HG03135 (cell line): ENCODE data around the gene RBL2.
"Not testable (repeated sequence)": the region's sequence is repeated elsewhere in the genome, so short reads cannot be mapped to it uniquely, and the experiment has no call there.

Experiments
- ATAC-seq: cut with Tn5 transposase; IDR thresholded peaks from one replicate; pipeline ENCODE4 v1.9.1; 2021; ENCODE audit warnings: mild to moderate bottlenecking, moderate library complexity; ENCODE audit not compliant: unreplicated experiment

Gene RBL2, protein sequence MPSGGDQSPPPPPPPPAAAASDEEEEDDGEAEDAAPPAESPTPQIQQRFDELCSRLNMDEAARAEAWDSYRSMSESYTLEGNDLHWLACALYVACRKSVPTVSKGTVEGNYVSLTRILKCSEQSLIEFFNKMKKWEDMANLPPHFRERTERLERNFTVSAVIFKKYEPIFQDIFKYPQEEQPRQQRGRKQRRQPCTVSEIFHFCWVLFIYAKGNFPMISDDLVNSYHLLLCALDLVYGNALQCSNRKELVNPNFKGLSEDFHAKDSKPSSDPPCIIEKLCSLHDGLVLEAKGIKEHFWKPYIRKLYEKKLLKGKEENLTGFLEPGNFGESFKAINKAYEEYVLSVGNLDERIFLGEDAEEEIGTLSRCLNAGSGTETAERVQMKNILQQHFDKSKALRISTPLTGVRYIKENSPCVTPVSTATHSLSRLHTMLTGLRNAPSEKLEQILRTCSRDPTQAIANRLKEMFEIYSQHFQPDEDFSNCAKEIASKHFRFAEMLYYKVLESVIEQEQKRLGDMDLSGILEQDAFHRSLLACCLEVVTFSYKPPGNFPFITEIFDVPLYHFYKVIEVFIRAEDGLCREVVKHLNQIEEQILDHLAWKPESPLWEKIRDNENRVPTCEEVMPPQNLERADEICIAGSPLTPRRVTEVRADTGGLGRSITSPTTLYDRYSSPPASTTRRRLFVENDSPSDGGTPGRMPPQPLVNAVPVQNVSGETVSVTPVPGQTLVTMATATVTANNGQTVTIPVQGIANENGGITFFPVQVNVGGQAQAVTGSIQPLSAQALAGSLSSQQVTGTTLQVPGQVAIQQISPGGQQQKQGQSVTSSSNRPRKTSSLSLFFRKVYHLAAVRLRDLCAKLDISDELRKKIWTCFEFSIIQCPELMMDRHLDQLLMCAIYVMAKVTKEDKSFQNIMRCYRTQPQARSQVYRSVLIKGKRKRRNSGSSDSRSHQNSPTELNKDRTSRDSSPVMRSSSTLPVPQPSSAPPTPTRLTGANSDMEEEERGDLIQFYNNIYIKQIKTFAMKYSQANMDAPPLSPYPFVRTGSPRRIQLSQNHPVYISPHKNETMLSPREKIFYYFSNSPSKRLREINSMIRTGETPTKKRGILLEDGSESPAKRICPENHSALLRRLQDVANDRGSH

DNA sequence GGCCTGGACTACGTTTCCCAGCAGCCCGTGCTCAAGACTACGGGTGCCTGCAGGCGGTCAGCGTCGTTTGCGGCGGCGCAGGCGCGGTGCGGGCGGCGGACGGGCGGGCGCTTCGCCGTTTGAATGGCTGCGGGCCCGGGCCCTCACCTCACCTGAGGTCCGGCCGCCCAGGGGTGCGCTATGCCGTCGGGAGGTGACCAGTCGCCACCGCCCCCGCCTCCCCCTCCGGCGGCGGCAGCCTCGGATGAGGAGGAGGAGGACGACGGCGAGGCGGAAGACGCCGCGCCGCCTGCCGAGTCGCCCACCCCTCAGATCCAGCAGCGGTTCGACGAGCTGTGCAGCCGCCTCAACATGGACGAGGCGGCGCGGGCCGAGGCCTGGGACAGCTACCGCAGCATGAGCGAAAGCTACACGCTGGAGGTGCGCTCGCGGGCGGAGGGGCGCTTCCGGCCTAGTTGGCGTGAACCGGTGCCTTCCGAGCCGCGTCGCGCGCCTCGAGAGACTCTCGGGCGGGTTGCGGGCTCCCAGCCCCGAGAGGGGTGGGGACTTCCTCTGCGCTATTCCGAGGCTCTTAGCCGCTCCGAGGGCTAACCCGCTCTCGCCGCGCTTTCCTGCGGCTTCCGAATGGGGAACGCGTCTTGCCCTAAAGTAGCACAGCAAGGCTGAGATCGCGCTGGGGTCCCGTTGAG is at the start of gene RBL2:
TSS of gene RBL2 (plus strand) at position 95 of the 689 bp plus-strand sequence. CDS start at position 181, 86 bp downstream.
- ATAC-seq = peak; percentile 78

DNA sequence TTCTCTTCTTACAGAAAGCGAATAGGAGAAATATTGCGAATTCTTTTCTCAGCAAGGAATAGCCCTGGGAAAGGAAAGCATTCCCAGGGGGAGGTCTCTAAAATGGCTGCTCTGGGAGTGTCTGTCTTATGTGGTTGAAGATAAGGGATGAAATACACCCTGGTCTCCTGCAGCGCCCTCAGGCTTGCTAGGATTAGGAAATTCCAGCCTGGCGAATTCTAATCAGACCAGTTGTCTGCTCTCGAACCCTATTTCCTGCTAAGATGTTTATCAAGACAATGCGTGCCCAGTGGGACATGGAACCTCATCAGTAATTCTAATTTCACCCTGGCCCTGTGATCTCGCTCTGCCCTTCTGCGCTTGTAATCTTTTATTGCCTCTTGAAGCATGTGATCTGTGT is 49.7 kb upstream of the RBL2 start:
- ATAC-seq = not testable (repeated sequence)

DNA sequence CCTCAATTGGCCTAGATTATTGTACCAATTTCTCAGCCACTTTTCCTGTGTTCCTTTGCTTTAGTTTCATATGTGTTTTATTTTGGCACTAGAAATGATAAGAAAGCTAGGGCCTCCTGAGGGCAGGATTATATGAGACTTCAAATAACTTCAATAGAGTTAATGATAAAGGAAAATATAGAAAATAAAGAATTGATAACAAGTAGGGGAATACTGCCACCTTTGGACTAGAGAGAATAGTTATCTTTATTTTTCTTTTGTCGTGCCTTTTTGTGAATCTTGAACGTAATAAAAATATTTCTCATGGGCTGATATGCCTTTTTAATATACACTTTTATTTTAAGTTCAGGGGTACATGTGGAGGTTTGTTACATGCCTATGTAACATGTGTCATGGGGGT is 29.3 kb upstream of the RBL2 start:
- no peak for ATAC-seq

DNA sequence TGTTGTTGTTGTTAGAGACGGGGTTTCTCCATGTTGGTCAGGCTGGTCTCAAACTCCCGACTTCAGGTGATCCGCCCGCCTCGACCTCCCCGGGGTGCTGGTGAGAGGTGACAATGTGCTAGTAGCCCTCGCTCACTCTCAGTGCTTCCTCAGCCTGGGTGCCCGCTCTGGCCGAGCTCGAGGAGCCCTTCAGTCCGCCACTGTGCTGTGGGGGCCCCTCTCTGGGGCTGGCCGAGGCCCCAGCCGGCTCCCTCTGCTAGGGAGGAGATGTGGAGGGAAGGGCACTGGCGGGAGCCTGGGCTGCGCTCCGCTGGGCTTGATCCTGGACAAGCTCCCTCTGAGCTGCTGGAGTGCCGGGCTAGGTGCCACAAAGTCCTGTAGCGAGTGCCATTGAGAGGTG is 21.7 kb upstream of the RBL2 start:
- ATAC-seq = no peak

DNA sequence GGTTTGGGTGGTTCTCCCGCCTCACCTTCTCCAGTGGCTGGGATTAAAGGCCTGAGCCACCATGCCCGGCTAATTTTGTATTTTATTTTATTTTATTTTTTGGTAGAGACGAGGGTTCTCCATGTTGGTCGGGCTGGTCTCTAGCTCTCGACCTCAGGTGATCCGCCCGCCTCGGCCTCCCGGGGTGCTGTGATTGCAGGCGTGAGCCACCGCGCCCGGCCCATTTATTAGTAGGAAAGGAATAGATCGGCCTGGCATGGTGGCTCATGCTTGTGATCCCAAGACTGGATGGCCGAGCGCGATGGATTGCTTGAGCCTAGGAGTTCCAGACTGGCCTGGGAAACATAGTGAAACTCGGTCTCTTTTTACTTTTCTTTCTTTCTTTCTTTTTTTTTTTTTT is 20.4 kb upstream of the RBL2 start:
- ATAC-seq = no peak

DNA sequence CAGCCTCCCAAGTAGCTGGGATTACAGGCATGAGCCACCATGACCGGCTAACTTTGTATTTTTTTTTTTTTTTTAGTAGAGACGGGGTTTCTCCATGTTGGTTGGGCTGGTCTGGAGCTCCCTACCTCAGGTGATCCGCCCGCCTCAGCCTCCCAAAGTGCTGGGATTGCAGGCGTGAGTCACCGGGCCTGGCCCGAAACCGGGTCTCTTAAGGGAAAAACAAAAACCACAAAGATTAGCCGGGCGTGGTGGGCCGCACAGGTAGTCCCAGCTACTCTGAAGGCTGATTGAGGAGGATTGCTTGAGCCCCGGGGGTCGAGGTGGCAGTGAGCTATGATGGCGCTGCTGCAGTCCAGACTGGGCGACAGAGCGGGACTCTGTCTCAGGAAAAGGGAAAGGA is 19.9 kb upstream of the RBL2 start:
- no peak for ATAC-seq

DNA sequence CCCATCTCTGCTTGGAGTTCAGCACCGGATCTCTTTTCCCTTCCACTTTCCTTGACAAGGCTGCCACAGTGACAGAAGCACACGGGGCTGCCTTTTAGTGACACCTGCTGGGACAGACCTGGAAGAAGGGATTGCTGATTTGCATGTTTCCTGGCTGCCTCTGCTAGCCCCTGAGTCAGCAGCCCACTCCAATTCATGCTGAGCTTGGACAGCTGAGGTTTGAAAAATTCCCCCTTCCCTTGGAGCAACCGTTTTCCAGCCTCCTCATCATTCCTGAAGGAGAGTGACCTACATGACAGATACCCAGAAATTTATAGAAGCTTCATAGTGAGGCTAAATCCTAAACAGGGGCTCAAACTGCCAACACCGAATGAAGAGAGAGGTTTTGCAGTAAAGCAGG is 18.8 kb upstream of the RBL2 start:
- ATAC-seq = no peak

DNA sequence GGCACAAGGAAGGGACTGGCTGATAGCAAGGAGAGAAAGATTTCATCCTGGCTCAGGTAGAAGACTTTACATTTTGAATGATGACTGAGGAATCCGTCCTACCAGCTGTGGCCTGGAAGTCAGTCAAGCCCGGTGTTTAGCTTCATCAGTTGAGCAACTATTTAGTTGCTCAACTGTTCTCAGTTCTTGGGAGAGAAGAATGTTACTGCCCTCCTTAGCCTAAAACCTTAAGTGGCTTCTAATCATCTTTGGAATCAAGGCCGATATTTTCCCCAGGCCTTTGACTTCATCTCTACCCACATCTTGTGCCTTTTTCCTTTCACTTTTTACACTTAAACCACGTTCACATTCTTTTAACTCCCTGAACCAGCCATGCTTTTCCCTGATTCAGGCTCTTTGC is 17.3 kb upstream of the RBL2 start:
- ATAC-seq = no peak

DNA sequence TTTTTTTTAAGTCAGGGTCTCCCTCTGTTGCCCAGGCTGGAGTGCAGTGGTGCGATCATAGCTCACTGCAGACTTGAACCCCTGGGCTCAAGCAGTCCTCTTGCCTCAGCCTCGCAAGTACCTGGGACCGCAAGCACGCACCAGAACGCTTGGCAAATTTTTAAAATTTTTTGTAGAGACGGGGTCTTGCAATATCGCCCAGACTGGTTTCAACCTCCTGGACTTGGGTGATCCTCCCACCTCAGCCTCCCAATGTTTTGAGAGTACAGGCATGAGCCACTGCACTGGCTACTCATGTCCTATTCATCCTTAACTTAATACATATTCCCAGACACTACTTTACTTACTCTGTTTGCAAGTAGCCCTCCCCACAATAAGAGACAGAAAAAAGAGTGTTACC is 16.3 kb upstream of the RBL2 start:
- ATAC-seq = no peak

DNA sequence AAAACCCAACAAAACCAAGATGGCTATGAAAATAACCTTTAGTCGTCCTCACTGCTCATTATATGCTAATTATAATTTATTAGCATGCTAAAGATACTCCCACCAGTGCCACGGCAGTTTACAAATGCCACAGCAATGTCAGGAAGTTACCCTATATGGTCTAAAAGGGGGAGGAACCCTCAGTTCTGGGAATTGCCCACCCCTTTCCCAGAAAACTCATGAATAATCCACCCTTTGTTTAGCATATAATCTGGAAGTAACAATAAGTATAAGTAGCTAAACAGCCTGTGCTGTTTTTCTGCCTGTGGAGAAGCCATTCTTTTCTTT is 14.9 kb upstream of the RBL2 start:
- not testable (repeated sequence) for ATAC-seq

DNA sequence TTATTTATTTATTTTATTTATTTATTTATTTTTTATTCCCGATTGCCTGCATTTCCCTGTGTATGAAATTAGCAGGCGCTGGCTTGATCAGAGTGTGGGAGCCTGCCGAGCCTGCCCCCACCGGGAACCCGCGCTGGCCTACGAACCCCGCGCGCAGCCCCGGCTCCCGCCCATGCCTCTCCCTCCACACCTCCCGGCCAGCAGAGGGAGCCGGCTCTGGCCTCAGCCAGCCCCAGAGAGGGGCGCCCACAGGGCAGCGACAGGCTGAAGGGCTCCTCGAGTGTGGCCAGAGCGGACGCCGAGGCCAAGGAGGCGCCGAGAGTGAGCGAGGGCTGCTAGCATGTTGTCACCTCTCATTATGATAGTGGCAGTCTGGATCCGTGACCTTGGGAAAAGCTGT is 13.0 kb upstream of the RBL2 start:
- no peak for ATAC-seq

DNA sequence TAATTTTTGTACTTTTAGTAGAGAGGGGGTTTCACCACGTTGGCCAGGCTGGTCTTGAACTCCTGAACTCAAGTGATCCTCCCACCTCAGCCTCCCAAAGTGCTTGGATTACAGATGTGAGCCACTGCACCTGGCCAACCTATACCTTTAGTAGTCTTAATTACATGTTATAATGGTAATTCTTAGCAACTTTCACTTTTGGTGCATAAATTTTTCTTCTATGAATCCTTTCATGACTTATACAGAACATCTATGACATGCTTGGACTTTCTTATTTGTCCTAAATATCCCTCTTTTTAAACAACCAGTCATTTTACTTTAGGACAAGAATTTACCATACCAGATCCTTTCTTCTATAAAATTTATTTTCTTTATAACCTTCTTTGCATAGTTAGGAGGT is 10.3 kb upstream of the RBL2 start:
- not testable (repeated sequence) for ATAC-seq

DNA sequence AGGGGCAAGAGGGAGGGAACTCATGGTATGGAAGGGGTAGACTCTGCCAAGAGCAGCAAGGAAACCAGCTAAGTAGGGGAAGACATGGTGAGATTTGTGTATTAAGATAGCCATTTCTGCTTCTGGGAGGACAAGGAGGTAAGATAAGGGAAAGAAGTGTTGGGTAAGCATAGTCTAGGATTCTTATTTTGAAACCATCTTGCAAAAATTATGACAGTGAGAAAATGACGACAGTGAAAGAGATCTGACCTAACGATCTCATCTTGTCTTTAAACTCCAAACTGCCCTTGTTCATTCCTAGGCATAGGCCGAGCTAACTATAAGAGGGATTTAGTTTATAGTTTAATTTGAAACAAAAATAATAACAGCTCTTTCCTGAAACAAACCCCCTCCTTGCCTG is 5.6 kb upstream of the RBL2 start:
- ATAC-seq = no peak

DNA sequence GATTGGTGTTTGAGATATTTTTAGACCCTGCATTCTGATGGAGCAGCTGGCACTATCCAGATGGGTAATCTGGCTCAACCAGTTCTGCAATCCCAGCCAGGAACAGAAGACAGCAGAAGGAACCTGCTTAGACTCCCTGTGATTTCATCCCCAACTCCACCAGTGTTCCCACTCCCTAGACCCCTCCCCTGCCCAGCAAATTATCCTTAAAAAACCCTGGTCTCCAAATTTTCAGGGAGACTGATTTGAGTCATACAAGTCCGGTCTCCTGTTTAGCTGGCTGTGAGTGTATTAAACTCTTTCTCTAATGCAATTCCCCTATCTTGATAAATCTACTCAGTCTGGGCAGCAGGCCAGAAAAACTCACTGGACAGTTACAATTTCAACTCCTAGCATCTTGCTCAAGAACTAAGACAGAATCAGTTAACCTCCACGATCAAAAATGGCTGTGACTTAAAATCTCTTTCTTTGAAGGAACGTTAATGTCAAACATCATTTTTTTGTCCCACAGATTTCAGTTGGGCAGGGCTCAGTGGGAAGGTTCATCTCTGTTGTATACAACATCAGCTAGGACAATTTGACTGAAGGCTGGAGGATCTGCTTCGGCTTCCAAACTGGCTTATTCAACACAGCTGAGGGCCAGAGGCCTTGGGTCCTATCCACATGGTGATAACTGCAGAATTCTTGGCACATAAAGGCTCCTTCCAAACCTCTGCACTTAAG is 4.9 kb upstream of the RBL2 start:
- ATAC-seq = no peak

DNA sequence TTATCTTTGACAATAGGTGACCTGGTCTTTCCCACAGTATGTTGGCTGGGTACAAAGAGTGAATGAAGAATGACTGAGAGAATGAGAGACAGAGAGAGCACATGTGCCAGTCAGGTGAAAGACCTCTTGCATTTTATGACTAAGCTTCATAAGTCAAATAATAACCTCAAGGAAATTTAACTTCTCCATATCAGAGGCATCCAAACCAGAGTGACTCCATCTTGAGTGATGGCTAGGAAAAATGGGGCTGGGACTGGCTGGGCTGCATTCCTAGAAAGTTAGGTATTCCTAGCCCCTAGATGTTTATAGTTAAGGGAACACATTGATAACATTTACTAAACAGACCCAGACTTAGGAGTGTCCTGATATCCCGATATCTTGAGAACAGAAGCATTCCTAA is 3.9 kb upstream of the RBL2 start:
- ATAC-seq = no peak

DNA sequence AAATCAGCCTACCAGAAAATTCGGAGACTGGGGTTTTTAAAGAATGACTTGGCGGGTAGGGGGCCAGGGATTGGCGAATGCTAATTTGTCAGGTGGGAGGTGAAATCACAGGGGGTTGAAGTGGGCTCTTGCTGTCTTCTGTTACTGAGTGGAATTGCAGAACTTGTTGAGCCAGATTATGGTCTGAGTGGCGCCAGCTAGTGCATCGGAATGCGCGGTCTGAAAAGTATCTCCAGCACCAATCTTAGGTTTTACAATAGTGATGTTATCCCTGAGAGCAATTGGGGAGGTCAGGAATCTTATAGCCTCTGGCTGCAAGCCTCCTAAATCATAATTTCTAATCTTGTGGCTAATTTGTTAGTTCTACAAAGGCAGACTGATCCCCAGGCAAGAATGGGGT is 762 bp upstream of the RBL2 start:
- ATAC-seq = no peak

DNA sequence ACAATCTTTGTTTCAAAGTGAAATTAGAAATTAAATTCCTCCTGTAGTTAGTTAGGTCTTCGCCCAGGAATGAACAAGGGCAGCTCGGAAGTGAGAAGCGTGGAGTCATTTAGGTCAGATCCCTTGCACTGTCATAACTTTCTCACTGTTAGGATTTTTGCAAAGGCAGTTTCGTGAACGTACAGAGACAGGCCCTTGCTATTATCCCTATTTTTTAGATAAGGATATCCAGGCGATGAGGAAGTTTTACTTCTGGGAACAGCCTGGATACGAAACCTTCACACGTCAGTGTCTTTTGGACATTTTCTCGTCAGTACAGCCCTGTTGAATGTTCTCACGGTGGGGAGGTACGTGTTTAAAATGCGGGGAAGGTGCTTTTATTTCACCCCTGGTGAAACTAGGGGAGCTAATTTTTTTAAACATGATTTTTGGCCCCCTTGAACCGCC is 318 bp upstream of the RBL2 start:
- ATAC-seq = no peak

DNA sequence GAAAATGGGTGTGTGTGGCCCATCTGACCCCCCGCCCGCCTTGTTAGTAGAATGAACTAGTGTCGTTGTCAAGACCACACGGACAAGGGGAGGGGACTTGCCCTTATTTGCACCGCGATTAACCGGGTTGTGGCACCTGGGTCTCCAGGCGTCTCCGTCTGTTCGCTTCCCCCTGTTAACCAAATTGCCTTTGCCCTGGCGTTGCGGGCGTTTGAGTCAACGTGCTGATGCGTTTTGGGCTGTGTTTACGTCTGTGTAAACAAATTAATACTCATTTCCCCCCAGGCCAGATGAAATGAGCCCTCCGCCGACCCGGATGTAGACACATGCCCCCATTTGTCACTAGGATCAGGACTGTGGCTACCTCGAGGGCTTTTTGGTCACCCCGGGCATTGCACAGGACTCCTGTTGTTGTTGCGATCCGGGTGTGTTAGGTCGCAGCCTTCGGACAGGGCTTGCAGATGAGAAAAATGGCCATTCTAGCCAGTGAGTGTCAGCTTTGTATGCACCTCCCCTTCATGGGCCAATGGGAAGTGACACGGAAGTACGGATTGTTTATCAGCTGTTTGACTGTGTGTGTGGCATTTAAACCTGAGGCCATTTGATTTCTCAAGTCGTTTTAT is 906 bp downstream of the RBL2 start:
- ATAC-seq = peak; percentile 88

DNA sequence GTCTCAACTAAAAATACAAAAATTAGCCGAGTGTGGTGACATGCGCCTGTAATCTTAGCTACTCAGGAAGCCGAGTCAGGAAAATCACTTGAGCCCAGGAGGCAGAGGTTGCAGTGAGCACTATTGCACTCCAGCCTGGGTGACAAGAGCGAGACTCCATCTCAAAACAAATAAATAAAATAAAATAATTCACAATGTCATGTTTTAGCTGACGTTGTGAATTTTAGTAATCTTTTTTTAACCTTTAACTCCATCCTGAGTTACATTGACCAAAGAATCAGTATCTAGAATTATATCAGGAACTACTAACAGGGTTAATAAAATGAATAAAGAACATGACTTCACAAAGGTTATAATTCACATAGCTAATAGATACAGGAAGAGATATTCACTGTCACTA is 5.9 kb downstream of the RBL2 start:
- no peak for ATAC-seq

DNA sequence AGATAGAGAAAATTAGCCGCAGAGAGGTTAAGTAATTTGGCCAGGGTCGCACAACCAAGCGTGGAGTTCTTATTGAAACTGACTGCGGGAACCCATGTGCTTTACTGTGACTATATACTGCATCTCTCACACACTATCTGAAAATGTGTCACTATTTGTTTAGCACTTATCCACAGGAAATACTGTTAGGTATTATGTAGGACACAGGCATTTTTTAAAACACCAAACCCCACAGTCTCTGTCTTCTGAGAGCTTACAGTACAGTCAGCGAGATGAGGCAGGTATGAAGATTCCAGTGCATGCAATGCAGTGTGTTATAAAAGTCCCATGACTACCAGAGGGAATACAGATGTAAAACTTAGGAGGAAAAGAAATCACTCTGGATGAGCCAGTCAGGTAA is 11.3 kb downstream of the RBL2 start:
- no peak for ATAC-seq
